Esophagus squamous epithelium (tissue), 4 donors: ENCODE data around the gene MRPL53.

ENCODE experiments used
- POLR2A ChIP-seq, 4 donors: fragments of 450-650 bp; IDR thresholded peaks; one replicate each; pipeline ENCODE4 v1.6.1; 2017; ENCODE audit warnings: antibody characterized with exemption in 4 of 4, mild to moderate bottlenecking in 4 of 4, moderate library complexity in 3 of 4
- TF ChIP-seq, protein P1 (sequence below), 6 experiments: fragments of 450-650 bp in 4 of 6; fragments of 200-600 bp in 2 of 6; sonication (generic) in 2 of 6; IDR thresholded peaks; one replicate each; pipeline ENCODE4 v1.5.1; 2016 to 2019; ENCODE audit warnings: antibody characterized with exemption in 6 of 6, mild to moderate bottlenecking in 4 of 6, moderate library complexity in 4 of 6

DNA sequence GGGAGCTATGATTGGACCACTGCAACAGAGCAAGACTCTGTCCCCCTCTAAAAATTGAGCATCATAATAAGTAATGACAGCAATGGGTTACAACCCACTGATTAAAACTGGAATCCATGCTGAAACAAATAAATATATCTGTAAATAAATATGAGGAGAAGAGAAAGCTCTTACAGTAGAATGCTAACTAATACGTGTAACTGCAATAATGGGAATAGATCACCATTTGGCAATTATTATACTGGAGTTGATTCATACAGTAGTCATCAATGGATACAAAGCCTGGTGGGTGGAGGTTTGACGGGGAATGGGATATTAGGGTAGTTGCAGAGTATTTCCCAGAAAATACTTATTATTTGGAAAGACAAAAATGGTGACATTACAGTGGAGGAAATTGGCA lies 23.7 kb downstream of the MRPL53 start:
- TF ChIP-seq, protein P1, sequence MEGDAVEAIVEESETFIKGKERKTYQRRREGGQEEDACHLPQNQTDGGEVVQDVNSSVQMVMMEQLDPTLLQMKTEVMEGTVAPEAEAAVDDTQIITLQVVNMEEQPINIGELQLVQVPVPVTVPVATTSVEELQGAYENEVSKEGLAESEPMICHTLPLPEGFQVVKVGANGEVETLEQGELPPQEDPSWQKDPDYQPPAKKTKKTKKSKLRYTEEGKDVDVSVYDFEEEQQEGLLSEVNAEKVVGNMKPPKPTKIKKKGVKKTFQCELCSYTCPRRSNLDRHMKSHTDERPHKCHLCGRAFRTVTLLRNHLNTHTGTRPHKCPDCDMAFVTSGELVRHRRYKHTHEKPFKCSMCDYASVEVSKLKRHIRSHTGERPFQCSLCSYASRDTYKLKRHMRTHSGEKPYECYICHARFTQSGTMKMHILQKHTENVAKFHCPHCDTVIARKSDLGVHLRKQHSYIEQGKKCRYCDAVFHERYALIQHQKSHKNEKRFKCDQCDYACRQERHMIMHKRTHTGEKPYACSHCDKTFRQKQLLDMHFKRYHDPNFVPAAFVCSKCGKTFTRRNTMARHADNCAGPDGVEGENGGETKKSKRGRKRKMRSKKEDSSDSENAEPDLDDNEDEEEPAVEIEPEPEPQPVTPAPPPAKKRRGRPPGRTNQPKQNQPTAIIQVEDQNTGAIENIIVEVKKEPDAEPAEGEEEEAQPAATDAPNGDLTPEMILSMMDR (IDR thresholded peaks at IDR 0.05): no peak
- no peak for TF ChIP-seq POLR2A (IDR thresholded peaks at IDR 0.05)
